H1 (cell line): Measurements from ENCODE around the gene UVRAG. TPM values are rescaled to one million over a fixed set of nuclear protein-coding genes. Genes with fewer than 3 reads are reported as not detected.

Experiments used
- CTCF ChIA-PET: fragments of 300-600 bp; sonication (Branson Sonifier 250); formaldehyde crosslinking; loops from one replicate; lab custom pipeline; 2021; ENCODE audit not compliant: partially characterized antibody; lab: Charles Lee
- POLR2A ChIA-PET: fragments of 300-600 bp; sonication (Branson Sonifier 250); formaldehyde crosslinking; loops from one replicate; lab custom pipeline; 2021; ENCODE audit warnings: inconsistent platforms; ENCODE audit not compliant: partially characterized antibody; lab: Charles Lee
- DNase-seq, 2 experiments: peaks; one replicate each; pipeline versions ENCODE4 v3.0.0 to v3.0.0-alpha.2; 2010 to 2022; ENCODE audit warnings: low spot score in 2 of 2, low read depth in 1 of 2, mixed read lengths in 1 of 2
- FAIRE-seq: peaks from 2 replicates; lab custom pipeline; 2011; peaks lifted over from hg19 to GRCh38; lab: Jason Lieb, UNC
- H2AFZ ChIP-seq: 2 replicates; pipeline ENCODE4 v1.8.1; 2012; ENCODE audit warnings: low read length, inconsistent platforms
- H2AK5ac ChIP-seq: 2 replicates; pipeline ENCODE4 v1.6.1; 2013; ENCODE audit warnings: low read depth, low read length
- H2BK120ac ChIP-seq: replicated peaks from 2 replicates; pipeline ENCODE3; 2013; ENCODE audit warnings: low read depth, low read length, inconsistent platforms
- H2BK12ac ChIP-seq: 2 replicates; pipeline ENCODE4 v1.6.1; 2013; ENCODE audit warnings: low read depth, low read length
- H2BK15ac ChIP-seq: 2 replicates; pipeline ENCODE4 v1.6.1; 2013; ENCODE audit warnings: low read length
- H2BK20ac ChIP-seq: 2 replicates; pipeline ENCODE4 v1.6.1; 2013; ENCODE audit warnings: low read length
- H2BK5ac ChIP-seq: 2 replicates; pipeline ENCODE4 v1.6.1; 2013; ENCODE audit warnings: low read depth, low read length
- H3K14ac ChIP-seq: 2 replicates; pipeline ENCODE4 v1.6.1; 2013; ENCODE audit warnings: inconsistent platforms; ENCODE audit not compliant: insufficient read length
- H3K18ac ChIP-seq: 2 replicates; pipeline ENCODE4 v1.6.1; 2013; ENCODE audit warnings: low read length; ENCODE audit errors: extremely low read depth
- H3K23ac ChIP-seq: 2 replicates; pipeline ENCODE4 v1.6.1; 2013; ENCODE audit warnings: inconsistent platforms; ENCODE audit not compliant: insufficient read length
- H3K23me2 ChIP-seq: 2 replicates; pipeline ENCODE4 v1.6.1; 2013; ENCODE audit warnings: low read depth, low read length
- H3K27ac ChIP-seq: 2 replicates; pipeline ENCODE4 v1.6.1; 2011; ENCODE audit warnings: low read depth, low read length, inconsistent platforms
- H3K27me3 ChIP-seq, 4 experiments: replicated peaks in 1 of 4; 1 replicate in 1 of 4; 2 replicates in 3 of 4; pipeline versions ENCODE4 v1.6.1 to v1.8.1; 2011 to 2013; ENCODE audit warnings: low read length in 3 of 4, mild to moderate bottlenecking in 3 of 4, inconsistent platforms in 2 of 4, mixed read lengths in 2 of 4, moderate library complexity in 1 of 4; ENCODE audit not compliant: control insufficient read depth in 3 of 4, insufficient read depth in 3 of 4; ENCODE audit errors: extremely low read depth in 1 of 4
- H3K36me3 ChIP-seq, 4 experiments: 2 replicates each; pipeline versions ENCODE4 v1.6.1 to v1.8.1; 2011 to 2013; ENCODE audit warnings: mild to moderate bottlenecking in 4 of 4, low read length in 3 of 4, moderate library complexity in 2 of 4, control low read depth in 1 of 4, inconsistent platforms in 1 of 4; ENCODE audit not compliant: insufficient read depth in 4 of 4, control insufficient read depth in 2 of 4
- H3K4ac ChIP-seq: replicated peaks from 2 replicates; pipeline ENCODE3; 2013; ENCODE audit warnings: low read length, low read depth, mixed read lengths, inconsistent platforms; ENCODE audit not compliant: insufficient read length
- H3K4me1 ChIP-seq, 4 experiments: replicated peaks in 1 of 4; 1 replicate in 1 of 4; 2 replicates in 3 of 4; pipeline versions ENCODE4 v1.6.1 to v1.8.1; 2011 to 2013; ENCODE audit warnings: low read length in 3 of 4, inconsistent platforms in 2 of 4, mixed read lengths in 1 of 4; ENCODE audit not compliant: insufficient read depth in 4 of 4, control insufficient read depth in 3 of 4
- H3K4me2 ChIP-seq, 2 experiments: 2 replicates each; pipeline versions ENCODE4 v1.6.1 to v1.8.1; 2011 to 2013; ENCODE audit warnings: low read depth in 2 of 2, low read length in 2 of 2, control low read depth in 1 of 2, inconsistent platforms in 1 of 2, mild to moderate bottlenecking in 1 of 2; ENCODE audit not compliant: insufficient read depth in 1 of 2
- H3K4me3 ChIP-seq, 4 experiments: fragments of 200-600, 300-600 bp in 1 of 4; sonication (generic), shearing (Covaris generic), sonication (Bioruptor Twin) in 1 of 4; 2 replicates each; pipeline versions ENCODE4 v1.5.1 to v1.8.1; 2011 to 2016; ENCODE audit warnings: low read length in 4 of 4, low read depth in 3 of 4, control low read depth in 2 of 4, inconsistent platforms in 2 of 4, mild to moderate bottlenecking in 2 of 4, mixed read lengths in 1 of 4, moderate library complexity in 1 of 4; ENCODE audit not compliant: insufficient read depth in 2 of 4; ENCODE audit errors: extremely low read depth in 1 of 4
- H3K56ac ChIP-seq: replicated peaks from 2 replicates; pipeline ENCODE3; 2013; ENCODE audit warnings: low read depth, mild to moderate bottlenecking, mixed read lengths, low read length, inconsistent platforms; ENCODE audit not compliant: insufficient read length
- H3K79me1 ChIP-seq: 2 replicates; pipeline ENCODE4 v1.6.1; 2013; ENCODE audit warnings: low read depth, low read length, control low read depth
- H3K79me2 ChIP-seq, 2 experiments: 2 replicates each; pipeline versions ENCODE4 v1.6.1 to v1.8.1; 2012 to 2013; ENCODE audit warnings: low read length in 2 of 2, mild to moderate bottlenecking in 2 of 2, inconsistent platforms in 1 of 2; ENCODE audit not compliant: insufficient read depth in 2 of 2, control insufficient read depth in 1 of 2
- H3K9ac ChIP-seq, 4 experiments: replicated peaks in 1 of 4; 1 replicate in 1 of 4; 2 replicates in 3 of 4; pipeline versions ENCODE4 v1.6.1 to v1.8.1; 2011 to 2013; ENCODE audit warnings: low read depth in 3 of 4, low read length in 3 of 4, control low read depth in 2 of 4, mild to moderate bottlenecking in 2 of 4, moderate library complexity in 2 of 4, inconsistent platforms in 1 of 4; ENCODE audit errors: extremely low read depth in 1 of 4
- H3K9me3 ChIP-seq, 2 experiments: 2 replicates each; pipeline versions ENCODE4 v1.6.1 to v1.8.1; 2012 to 2013; ENCODE audit warnings: mild to moderate bottlenecking in 2 of 2, moderate library complexity in 2 of 2, control low read depth in 1 of 2, inconsistent platforms in 1 of 2, low read depth in 1 of 2, low read length in 1 of 2, mixed read lengths in 1 of 2; ENCODE audit not compliant: insufficient read depth in 2 of 2
- H4K20me1 ChIP-seq, 2 experiments: replicated peaks in 1 of 2; 2 replicates each; pipeline versions ENCODE3 to v1.8.1; 2011 to 2013; ENCODE audit warnings: inconsistent platforms in 2 of 2, low read length in 2 of 2, mild to moderate bottlenecking in 1 of 2; ENCODE audit not compliant: insufficient read depth in 2 of 2, control insufficient read depth in 1 of 2
- H4K5ac ChIP-seq: 2 replicates; pipeline ENCODE4 v1.6.1; 2013; ENCODE audit warnings: low read length, low read depth, mixed read lengths, inconsistent platforms; ENCODE audit not compliant: insufficient read length
- H4K8ac ChIP-seq: 2 replicates; pipeline ENCODE4 v1.8.0; 2013; ENCODE audit warnings: mild to moderate bottlenecking, moderate library complexity, low read length, inconsistent platforms; ENCODE audit not compliant: insufficient read depth; ENCODE audit errors: extremely low read depth
- H4K91ac ChIP-seq: replicated peaks from 2 replicates; pipeline ENCODE3; 2013; ENCODE audit warnings: low read length, mixed read lengths, inconsistent platforms; ENCODE audit not compliant: insufficient read length
- BRCA1 ChIP-seq: IDR thresholded peaks from 2 replicates; pipeline ENCODE4 v1.6.1; 2012; ENCODE audit warnings: low read depth, low read length, improper control_type of control experiment
- EP300 ChIP-seq, 2 experiments: IDR thresholded peaks; 1 replicate in 1 of 2; 2 replicates in 1 of 2; pipeline ENCODE4 v1.6.1; 2011 to 2012; ENCODE audit warnings: low read depth in 2 of 2, low read length in 2 of 2, mild to moderate bottlenecking in 2 of 2, borderline replicate concordance in 1 of 2, inconsistent platforms in 1 of 2, moderate library complexity in 1 of 2
- HDAC6 ChIP-seq: IDR thresholded peaks from one replicate; pipeline ENCODE4 v1.7.1; 2012; ENCODE audit warnings: low read depth, mild to moderate bottlenecking, inconsistent platforms, low read length, moderate library complexity
- KDM5A ChIP-seq: fragments of 200-600 bp; IDR thresholded peaks from 2 replicates; pipeline ENCODE4 v1.7.1; 2012; ENCODE audit warnings: mild to moderate bottlenecking, low read length, inconsistent platforms, mixed read lengths
- PHF8 ChIP-seq: fragments of 200-600 bp; sonication (generic); conservative IDR thresholded peaks from 2 replicates; pipeline ENCODE4 v1.7.1; 2012; ENCODE audit warnings: low read depth, mild to moderate bottlenecking, inconsistent platforms, low read length, moderate library complexity
- RNF2 ChIP-seq: fragments of 200-900, 300-1000 bp; sonication (generic); IDR thresholded peaks from 2 replicates; pipeline ENCODE4 v1.7.1; 2016; ENCODE audit warnings: borderline replicate concordance, low read depth, mild to moderate bottlenecking, antibody characterized with exemption, low read length; ENCODE audit not compliant: poor library complexity, severe bottlenecking; ENCODE audit errors: missing control alignments
- SIRT6 ChIP-seq: IDR thresholded peaks from one replicate; pipeline ENCODE4 v1.7.1; 2012; ENCODE audit warnings: low read length, inconsistent platforms
- SP4 ChIP-seq: IDR thresholded peaks from 2 replicates; pipeline ENCODE4 v1.6.1; 2012; ENCODE audit warnings: low read length, inconsistent platforms
- SRF ChIP-seq: IDR thresholded peaks from 2 replicates; pipeline ENCODE4 v1.6.1; 2011; ENCODE audit warnings: mild to moderate bottlenecking, low read depth, low read length, moderate library complexity
- TEAD4 ChIP-seq: IDR thresholded peaks from 2 replicates; pipeline ENCODE4 v1.6.1; 2012; ENCODE audit warnings: low read depth, low read length, inconsistent platforms, mixed read lengths
- WGBS, 2 experiments: shearing (Covaris generic) in 1 of 2; methylation state at CpG; one replicate each; pipeline versions ENCODE4 v1.1.6 to v1.1.7; 2013 to 2015; ENCODE audit warnings: low lambda C conversion rate in 2 of 2, mixed read lengths in 2 of 2, inconsistent platforms in 1 of 2, low coverage in 1 of 2, missing lambda C conversion rate in 1 of 2; ENCODE audit not compliant: insufficient replicate concordance in 2 of 2, insufficient coverage in 1 of 2, insufficient read length in 1 of 2; ENCODE audit errors: extremely low coverage in 1 of 2, missing lambda C conversion rate in 1 of 2; 5-methylcytosine and 5-hydroxymethylcytosine counted together
- polyA plus RNA-seq, 7 experiments: library from polyadenylated mRNA; depleted of rRNA in 3 of 7; stranded (reverse) in 5 of 7; unstranded in 2 of 7; fragments of >200 nt in 5 of 7; fragments of 200-250 nt in 2 of 7; gene quantifications; 1 replicate in 5 of 7; 2 replicates in 1 of 7; 4 replicates in 1 of 7; pipeline versions ENCODE4 v1.2.1 to v1.2.3, GENCODE V29; 2011 to 2013; ENCODE audit warnings: missing spikeins in 2 of 7, mixed read lengths in 2 of 7
- total RNA-seq: library from RNA; stranded (reverse); fragmentation: NEBNext Ultra II Directional; extraction: Animal tissue kit (Norgen Biotek cat#: 25700); gene quantifications from 2 replicates; pipeline ENCODE4 v1.2.1, GENCODE V29; 2021

Gene UVRAG
- total and polyA plus RNA-seq, 2 of the 8 experiments (the other 6 are each of a cell fraction or from before 2014, with no cell fraction given): 5.5 to 14.7 TPM

DNA sequence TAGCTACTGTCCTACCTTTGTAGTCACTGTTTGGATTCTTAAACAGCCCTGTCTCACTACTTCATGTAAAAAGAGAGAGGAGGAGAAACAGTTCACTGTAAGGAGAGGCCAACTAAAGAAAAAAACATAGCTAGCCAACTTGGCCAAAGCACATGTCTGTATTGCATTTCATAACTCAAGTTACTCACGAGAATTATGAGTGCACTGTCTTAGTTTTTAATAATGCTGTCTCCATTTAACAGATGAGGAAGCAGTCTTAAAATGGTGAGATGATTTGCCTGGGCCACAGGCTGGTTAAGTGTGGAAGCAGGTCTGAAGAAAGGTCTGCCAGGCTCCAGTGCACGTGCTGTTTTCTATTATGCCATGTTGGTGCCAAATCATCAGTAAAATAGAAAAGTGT, 104.5 kb downstream of the UVRAG start:
- H3K27ac ChIP-seq: no peak overlapping the region
- no peak overlapping the region for H2AFZ ChIP-seq
- no peaks in the 10 kb centered on the region for H3K79me2 ChIP-seq
- H3K23ac ChIP-seq: no peak overlapping the region
- no peak overlapping the region for H2BK120ac ChIP-seq
- POLR2A ChIA-PET: no interaction called here
- no peak overlapping the region for H4K91ac ChIP-seq
- CTCF ChIA-PET: interaction anchor here (1.0 kb wide), 1 partner anchor 23 kb away, joined by 4 read pairs; no protein-coding TSS in a partner anchor
- H4K20me1 ChIP-seq: no peaks in the 10 kb centered on the region
- FAIRE-seq: no peak
- no peak overlapping the region for H3K4ac ChIP-seq
- no peak overlapping the region for H3K4me3 ChIP-seq
- no peak overlapping the region for H4K5ac ChIP-seq
- H3K27me3 ChIP-seq: no peaks in the 10 kb centered on the region
- H3K4me2 ChIP-seq: no peak overlapping the region
- no peaks in the 10 kb centered on the region for H3K4me1 ChIP-seq
- H4K8ac ChIP-seq: no peak overlapping the region
- H3K14ac ChIP-seq: no peak overlapping the region
- H3K56ac ChIP-seq: no peak overlapping the region
- H3K36me3 ChIP-seq: no peaks in the 10 kb centered on the region
- H3K79me1 ChIP-seq: no peaks in the 10 kb centered on the region
- no peak overlapping the region for H2AK5ac ChIP-seq
- WGBS, 2 experiments: 100% methylated on average over 2 of the region's 2 CpGs; no CpG with 5 or more reads in 1 of the 2 experiments
- H2BK20ac ChIP-seq: no peak overlapping the region
- no peak overlapping the region for H2BK12ac ChIP-seq
- TF ChIP-seq SRF: no peak
- no peak for TF ChIP-seq PHF8
- no peak for TF ChIP-seq RNF2
- TF ChIP-seq SP4: no peak
- no peak for TF ChIP-seq TEAD4
- TF ChIP-seq SIRT6: no peak
- no peak for TF ChIP-seq HDAC6
- no peak for TF ChIP-seq EP300 (IDR thresholded peaks at IDR 0.05; ENCODE audit: borderline replicate concordance in 1 of 2, low read depth in 2 of 2, low read length in 2 of 2)
- TF ChIP-seq BRCA1: no peak
- TF ChIP-seq KDM5A: no peak
- H3K9me3 ChIP-seq: no peaks in the 10 kb centered on the region
- H3K23me2 ChIP-seq: no peaks in the 10 kb centered on the region
- H2BK5ac ChIP-seq: no peak overlapping the region
- no peak for DNase-seq
- H3K9ac ChIP-seq: no peak overlapping the region
- H2BK15ac ChIP-seq: no peak overlapping the region
- no peak overlapping the region for H3K18ac ChIP-seq
